ENCODE measurements around the gene FOXP1.

Gene FOXP1

GRCh38 chr3:71505767-71506350 is 77.7 kb downstream of the FOXP1 start:
- no peak for DNase-seq (ENCODE audit: low spot score)

DNA sequence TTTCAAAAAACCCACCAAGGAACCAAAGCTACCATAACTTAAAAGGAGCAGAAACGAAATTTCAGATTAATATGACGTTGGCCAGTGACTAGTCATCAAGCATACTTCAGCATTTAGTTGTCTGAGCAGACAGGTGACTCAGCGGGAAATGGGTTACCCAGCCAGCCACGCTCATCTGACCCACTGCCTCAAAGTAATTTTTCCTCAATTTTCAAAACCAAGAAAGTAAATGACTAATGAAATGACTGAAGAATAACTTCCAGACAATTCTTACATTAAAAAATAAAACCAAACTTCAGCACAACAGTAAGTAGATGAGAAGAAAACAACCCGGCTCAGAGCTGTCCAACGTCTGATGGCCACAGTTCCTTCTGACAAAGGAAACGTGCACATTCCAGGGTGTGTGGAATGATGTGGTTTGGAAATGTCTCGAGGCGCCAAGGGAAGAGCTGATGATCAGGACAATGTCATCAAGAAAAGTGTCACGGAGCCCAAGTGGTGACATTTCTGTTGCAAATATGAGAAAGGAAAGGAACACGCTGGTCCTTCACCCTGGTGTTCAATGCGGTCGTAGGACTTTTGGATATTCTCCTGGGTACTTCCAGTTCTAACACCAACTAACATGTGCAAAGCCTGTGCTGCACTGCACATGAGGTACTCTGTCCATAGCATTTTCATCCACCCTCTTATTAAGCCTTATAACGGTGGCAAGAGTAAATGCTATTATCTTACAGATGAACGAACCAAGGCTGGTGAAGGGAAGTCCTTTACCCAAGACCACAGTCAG is 79.1 kb downstream of the FOXP1 start:
- peak; percentile 89 for DNase-seq (ENCODE audit: low spot score)

- peak; percentile 75 for DNase-seq (ENCODE audit: low spot score)
Measured at GRCh38 chr3:71503525-71504249, 79.8 kb downstream of the FOXP1 start.

GRCh38 chr3:71502066-71502625 is 81.4 kb downstream of the FOXP1 start:
- DNase-seq (ENCODE audit: low spot score), result no peak

DNA sequence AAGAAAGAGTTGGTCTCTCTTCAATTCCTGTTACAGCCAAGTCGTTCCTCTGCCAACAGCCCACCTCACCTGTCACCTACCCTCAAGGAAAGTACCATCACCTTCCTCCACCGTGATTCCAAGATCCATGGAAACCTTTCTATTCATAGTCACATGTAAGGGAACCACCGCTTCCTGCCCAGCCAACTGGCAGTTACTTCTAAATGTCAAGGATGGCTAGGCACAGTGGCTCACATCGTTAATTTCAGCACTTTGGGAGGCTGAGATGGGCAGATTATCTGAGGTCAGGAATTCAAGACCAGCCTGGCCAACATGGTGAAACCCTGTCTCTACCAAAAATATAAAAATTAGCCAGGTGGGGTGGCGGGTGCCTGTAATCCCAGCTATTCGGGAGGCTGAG is 82.8 kb downstream of the FOXP1 start:
- DNase-seq (ENCODE audit: low spot score), result no peak

DNA sequence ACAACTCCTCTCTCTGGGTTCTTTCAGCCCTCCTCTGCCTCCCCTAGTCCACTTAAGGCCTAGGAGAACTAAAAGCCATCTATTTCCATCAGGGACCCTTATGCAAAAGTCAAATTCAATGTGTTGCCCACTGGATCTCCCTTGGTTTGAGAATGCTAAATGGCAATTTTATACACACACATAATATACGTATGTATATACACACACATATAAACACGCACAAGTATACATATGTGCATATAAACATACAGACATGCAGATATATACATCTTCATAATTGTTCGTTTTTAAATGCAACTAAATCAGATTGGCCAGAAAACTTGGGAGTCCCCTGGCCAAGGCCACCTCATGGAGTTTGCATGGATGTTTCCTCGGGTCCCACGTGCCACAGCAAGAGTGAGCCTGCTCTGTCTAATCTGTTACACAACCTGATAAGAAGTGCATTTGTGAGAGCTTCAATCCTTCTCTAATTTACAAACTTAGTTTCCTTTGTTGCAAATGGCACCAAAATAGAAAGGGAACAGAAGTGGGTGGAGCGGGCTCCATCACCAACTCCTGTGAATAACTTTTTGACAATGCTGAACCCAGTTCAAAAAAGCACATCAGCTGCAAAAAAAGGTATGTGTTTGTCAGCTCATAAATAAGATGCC is 84.2 kb downstream of the FOXP1 start:
- DNase-seq (ENCODE audit: low spot score), result no peak

GRCh38 chr3:71498543-71498942 is 85.0 kb downstream of the FOXP1 start:
- DNase-seq (ENCODE audit: low spot score), result no peak

DNA sequence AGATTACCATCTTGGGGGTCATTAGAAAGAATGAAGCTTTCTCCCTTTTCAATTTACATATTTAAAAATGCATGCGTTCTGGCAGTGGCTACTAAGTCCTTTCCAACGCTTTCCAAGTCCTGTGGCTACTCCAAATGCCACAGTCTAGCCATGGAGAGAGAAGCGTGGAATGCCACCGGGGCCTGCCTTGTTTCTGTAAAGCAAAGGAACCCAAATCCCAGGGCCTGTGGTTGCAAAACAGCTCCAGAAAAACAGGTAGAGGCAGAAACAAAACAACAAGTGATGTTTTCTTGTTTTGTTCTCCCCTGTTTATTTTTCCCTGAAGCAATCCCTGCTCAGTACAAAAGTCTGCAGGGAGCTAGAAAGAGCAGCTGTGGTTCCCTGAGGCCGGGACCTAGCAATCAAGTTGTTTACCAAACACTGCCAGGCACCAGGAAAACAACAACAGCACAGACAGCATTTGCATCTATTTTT is 85.5 kb downstream of the FOXP1 start:
- no peak for DNase-seq (ENCODE audit: low spot score)

DNA sequence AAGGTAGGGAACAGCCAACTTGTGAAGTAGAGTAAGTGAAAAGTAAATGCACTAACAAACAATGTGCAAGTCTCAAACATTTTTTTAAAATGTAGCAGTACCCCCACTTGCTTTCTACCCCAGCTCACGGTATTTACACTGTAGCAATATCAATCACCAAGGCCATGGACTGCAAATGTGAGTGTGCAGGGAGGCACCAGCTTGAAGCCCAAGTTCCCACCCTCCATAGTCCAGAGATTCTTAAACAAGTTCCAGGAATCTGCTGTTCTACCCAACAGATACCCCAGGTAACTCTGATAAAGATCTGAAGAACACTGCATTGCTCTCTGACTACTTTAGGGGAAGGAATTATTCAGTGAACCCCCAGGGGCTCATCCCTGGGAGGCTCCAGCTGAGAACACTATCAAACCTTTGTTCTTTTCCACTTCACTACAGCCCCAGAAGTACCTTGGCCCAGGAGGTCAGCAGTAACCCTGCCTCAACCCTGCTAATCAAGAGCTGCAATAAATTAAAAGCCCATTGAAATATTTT is 86.1 kb downstream of the FOXP1 start:
- DNase-seq (ENCODE audit: low spot score), result no peak

DNA sequence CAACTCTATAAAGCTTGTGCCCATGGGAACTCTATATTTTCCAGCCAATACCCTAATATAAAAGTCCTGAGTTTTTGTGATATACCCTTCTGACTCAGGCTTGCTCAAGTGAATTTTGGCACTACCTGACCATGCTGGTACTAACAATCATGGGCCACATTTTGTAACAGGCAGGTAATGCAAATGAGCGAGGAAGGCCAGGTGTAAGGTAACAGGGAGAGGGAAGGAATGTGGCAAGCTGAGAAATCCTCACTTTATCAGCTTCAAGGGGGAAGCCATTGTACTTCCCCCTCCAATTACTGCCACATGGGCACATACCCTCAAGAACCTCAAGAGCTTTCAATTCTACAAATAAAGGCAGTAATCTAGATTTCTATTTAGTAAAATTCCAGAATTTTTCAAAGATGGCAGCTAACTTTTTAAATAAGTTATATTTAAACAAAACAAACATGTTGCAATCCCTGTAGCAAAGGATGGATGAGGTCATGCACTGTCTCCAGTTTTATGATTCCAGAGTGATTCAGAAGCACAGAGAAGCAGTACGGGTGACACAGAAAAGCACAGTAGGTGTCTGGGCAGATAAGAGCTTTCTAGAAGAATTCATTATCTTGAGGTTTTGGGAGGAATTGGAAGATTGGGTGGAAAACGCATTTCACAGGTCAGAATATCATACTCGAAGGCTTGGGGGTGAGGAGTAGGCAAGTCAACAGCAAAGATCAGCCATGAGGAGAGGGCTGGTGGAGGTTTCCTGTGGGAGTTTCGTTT is 87.6 kb downstream of the FOXP1 start:
- peak; percentile 80 for DNase-seq (ENCODE audit: low spot score)

- no peak for DNase-seq (ENCODE audit: low spot score)
Measured at GRCh38 chr3:71494212-71494611, 89.3 kb downstream of the FOXP1 start.

GRCh38 chr3:71492974-71493771 is 90.4 kb downstream of the FOXP1 start:
- DNase-seq (ENCODE audit: low spot score), result no peak

- DNase-seq (ENCODE audit: low spot score), result no peak
Measured at GRCh38 chr3:71492566-71492965, 91.0 kb downstream of the FOXP1 start.

DNA sequence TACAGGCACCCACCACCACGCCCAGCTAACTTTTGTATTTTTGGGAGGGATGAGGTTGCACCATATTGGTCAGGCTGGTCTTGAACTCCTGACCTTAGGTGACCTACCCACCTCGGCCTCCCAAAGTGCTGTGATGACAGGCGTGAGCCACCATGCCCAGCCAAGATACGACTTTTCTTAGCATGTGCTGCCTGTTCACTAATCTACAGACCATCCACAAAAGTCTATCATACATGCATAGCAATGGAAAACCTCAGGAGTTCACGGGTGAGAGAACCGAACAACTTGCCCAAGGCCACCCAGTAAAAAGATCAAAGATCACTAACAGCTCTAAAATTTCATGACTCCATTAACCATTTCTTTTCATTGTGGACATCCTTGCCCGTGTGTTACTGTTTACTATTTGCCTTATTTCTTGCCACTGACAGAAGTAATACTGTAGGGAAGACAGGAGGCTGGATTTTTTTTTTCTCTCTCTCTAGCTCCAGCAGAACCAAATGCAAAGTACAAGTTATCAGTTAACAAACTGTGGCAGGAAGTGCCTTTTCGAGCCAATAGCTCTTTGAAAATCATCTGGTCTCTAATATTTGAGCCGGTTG is 92.3 kb downstream of the FOXP1 start:
- DNase-seq (ENCODE audit: low spot score), result no peak

- DNase-seq (ENCODE audit: low spot score), result no peak
Measured at GRCh38 chr3:71490692-71491091, 92.8 kb downstream of the FOXP1 start.

DNA sequence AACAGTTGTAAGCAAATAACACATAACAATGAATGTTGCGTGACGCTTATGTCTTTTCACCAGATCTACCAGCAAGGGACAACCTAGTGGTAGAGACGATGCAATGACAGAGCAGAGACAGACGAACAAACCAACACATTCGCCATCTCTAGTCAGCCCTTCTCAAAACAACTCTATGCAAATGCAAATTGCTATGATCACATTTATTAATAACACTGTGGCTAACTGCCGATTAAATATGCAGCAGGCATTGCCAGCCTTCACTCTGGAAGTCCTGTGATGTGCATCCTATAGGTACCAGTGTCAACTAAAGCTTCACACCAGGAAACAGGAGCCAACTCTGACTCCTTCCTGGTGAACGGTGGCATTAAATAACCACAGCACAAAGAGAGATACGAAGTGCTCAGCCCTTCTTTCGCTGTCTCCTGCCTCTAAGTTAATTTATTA is 94.2 kb downstream of the FOXP1 start:
- no peak for DNase-seq (ENCODE audit: low spot score)

GRCh38 chr3:71488882-71489281 is 94.6 kb downstream of the FOXP1 start:
- DNase-seq (ENCODE audit: low spot score), result no peak

DNA sequence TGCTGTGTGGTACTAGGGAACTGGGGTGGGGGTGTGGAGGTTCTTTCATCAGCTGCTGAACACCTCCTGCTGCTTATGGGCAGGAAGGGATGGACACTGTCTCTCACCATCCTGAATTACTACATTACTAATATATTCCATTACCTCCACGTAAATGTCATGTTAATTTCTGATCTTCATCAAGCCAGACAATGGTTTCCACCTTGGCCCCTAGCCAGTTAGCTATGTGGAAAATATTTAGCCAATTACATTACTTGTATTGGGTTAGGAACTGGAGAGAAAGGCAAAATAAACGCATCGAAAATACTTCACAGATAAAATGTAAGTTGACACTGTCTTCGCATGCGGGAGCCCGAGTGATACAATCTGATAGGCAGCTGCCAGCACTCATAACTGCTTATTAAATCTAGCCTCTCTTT is 95.1 kb downstream of the FOXP1 start:
- DNase-seq (ENCODE audit: low spot score), result no peak

GRCh38 chr3:71487418-71487817 is 96.1 kb downstream of the FOXP1 start:
- no peak for DNase-seq (ENCODE audit: low spot score)

- no peak for DNase-seq (ENCODE audit: low spot score)
Measured at GRCh38 chr3:71486831-71487230, 96.7 kb downstream of the FOXP1 start.
